PC-3 (cell line): ENCODE results near the gene PRR16.

Source experiments
- EZH2phosphoT487 ChIP-seq: fragments of 300-600 bp; sonication (generic); IDR thresholded peaks from 2 replicates; pipeline ENCODE4 v1.6.1; 2018; ENCODE audit warnings: mild to moderate bottlenecking, antibody characterized with exemption, low read length, borderline replicate concordance
- TF ChIP-seq, protein P1 (sequence below): fragments of 300-600 bp; sonication (generic); conservative IDR thresholded peaks from 2 replicates; pipeline ENCODE4 v1.5.1; 2017; ENCODE audit warnings: antibody characterized with exemption, low read depth, mild to moderate bottlenecking, low read length

DNA sequence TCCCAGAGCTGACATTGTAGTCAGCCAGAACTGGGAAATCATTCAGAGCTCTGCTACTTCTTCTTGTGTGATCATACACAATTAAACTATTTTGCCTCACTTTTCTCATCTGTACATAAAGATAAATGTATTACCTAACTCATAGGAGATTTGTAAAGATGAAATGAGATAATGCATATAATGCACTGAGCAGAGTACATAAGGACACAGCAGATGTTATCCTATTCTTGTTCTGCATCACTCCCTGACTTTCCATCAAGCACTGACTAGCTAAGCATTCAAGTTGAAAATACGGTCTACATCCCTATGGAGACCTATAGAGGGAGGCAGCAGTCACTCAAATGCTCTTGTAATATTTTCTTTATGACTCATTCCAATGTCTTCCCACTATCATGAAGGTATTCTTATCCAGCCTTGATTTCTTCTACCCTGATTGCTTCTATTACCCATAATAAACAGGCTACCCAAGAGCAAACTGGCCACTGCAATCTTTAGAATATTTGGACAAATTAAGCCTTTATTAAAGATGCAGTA, 16.3 kb upstream of the PRR16 start:
- TF ChIP-seq, protein P1, sequence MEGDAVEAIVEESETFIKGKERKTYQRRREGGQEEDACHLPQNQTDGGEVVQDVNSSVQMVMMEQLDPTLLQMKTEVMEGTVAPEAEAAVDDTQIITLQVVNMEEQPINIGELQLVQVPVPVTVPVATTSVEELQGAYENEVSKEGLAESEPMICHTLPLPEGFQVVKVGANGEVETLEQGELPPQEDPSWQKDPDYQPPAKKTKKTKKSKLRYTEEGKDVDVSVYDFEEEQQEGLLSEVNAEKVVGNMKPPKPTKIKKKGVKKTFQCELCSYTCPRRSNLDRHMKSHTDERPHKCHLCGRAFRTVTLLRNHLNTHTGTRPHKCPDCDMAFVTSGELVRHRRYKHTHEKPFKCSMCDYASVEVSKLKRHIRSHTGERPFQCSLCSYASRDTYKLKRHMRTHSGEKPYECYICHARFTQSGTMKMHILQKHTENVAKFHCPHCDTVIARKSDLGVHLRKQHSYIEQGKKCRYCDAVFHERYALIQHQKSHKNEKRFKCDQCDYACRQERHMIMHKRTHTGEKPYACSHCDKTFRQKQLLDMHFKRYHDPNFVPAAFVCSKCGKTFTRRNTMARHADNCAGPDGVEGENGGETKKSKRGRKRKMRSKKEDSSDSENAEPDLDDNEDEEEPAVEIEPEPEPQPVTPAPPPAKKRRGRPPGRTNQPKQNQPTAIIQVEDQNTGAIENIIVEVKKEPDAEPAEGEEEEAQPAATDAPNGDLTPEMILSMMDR = peak; percentile 36; the same call in 1 of the 2 replicates
- no peak for TF ChIP-seq EZH2phosphoT487
